Body of pancreas (tissue), 4 donors: Measurements from ENCODE around the gene ABCB7. TPM values are rescaled to one million over a fixed set of nuclear protein-coding genes. Genes with fewer than 3 reads are reported as not detected.

Source experiments
- ATAC-seq: fragments of 150-250 bp; one replicate; pipeline ENCODE4 v1.9.1; 2016
- DNase-seq, 4 donors: peaks; one replicate each; pipeline ENCODE4 v3.0.0-alpha.2; 2019
- H3K27ac ChIP-seq, 4 donors: fragments of 200-600 bp; sonication (generic); 1 replicate in 3 of 4; 2 replicates in 1 of 4; pipeline versions ENCODE4 v1.5.1 to v1.6.1; 2016 to 2019; ENCODE audit warnings: mild to moderate bottlenecking in 1 of 4, mixed read lengths in 1 of 4, moderate library complexity in 1 of 4
- H3K27me3 ChIP-seq, 2 donors: fragments of 200-600 bp; sonication (generic); one replicate each; pipeline ENCODE4 v1.6.0; 2016; ENCODE audit warnings: mild to moderate bottlenecking in 1 of 2
- H3K36me3 ChIP-seq, 2 donors: fragments of 200-600 bp; sonication (generic); replicated peaks in 1 of 2; 2 replicates each; pipeline ENCODE4 v1.5.1; 2016; ENCODE audit warnings: low read depth in 2 of 2; ENCODE audit not compliant: insufficient read depth in 1 of 2
- H3K4me1 ChIP-seq: fragments of 200-600 bp; sonication (generic); one replicate; pipeline ENCODE4 v1.6.0; 2016
- H3K4me3 ChIP-seq, 2 donors: fragments of 200-600 bp; sonication (generic); 1 replicate in 1 of 2; 2 replicates in 1 of 2; pipeline ENCODE4 v1.5.1; 2016 to 2019
- H3K9me3 ChIP-seq, 3 donors: fragments of 200-600 bp; sonication (generic); 1 replicate in 2 of 3; 2 replicates in 1 of 3; pipeline ENCODE4 v1.5.1; 2016
- CTCF ChIP-seq, 7 experiments: fragments of 450-650 bp in 4 of 7; fragments of 200-600 bp in 3 of 7; sonication (generic) in 3 of 7; IDR thresholded peaks; one replicate each; pipeline ENCODE4 v1.5.1; 2016 to 2019; ENCODE audit warnings: antibody characterized with exemption in 7 of 7
- POLR2A ChIP-seq, 3 donors: fragments of 450-650 bp; IDR thresholded peaks; one replicate each; pipeline ENCODE4 v1.6.1; 2016; ENCODE audit warnings: antibody characterized with exemption in 3 of 3, mild to moderate bottlenecking in 2 of 3
- WGBS, 2 donors: methylation state at CpG; one replicate each; pipeline ENCODE4 v1.1.5; 2017; 5-methylcytosine and 5-hydroxymethylcytosine counted together
- intact Hi-C: fragments of 100-400 bp; cut with DNase I; formaldehyde crosslinking; loops from one replicate; pipeline ENCODE4 v1.15.1; 2023
- total RNA-seq, 2 donors: library from RNA; depleted of rRNA; stranded (reverse); fragments of >200 nt; gene quantifications; one replicate each; pipeline ENCODE4 v1.1.0, GENCODE V29; 2016

Gene ABCB7
- total RNA-seq, 2 donors from 2014 or later, result 14.5 to 38.6 TPM

- ATAC-seq (no peak), DNase-seq (no peak)
- no peaks in the 10 kb centered on the region for H3K36me3 ChIP-seq
- no peaks in the 10 kb centered on the region for H3K27me3 ChIP-seq
- no peaks in the 10 kb centered on the region for H3K4me1 ChIP-seq
- H3K27ac ChIP-seq, result no peak overlapping the region
- intact Hi-C loops, result no loop called here
- H3K9me3 ChIP-seq, result no peaks in the 10 kb centered on the region
- WGBS, 2 donors, result 97% methylated on average over 7 to 9 of the region's 10 CpGs
- H3K4me3 ChIP-seq, result no peak overlapping the region
- no peak for TF ChIP-seq CTCF (IDR thresholded peaks at IDR 0.05)
- no peak for TF ChIP-seq POLR2A (IDR thresholded peaks at IDR 0.05)
Measured at GRCh38 chrX:75106772-75107171, 49.3 kb downstream of the ABCB7 start.

- intact Hi-C loops, result no loop called here
- H3K27me3 ChIP-seq, result no peaks in the 10 kb centered on the region
- no peak overlapping the region for H3K27ac ChIP-seq
- 60 to 95% methylated on average over 1 of the region's 1 CpG for WGBS, 2 donors
- no peaks in the 10 kb centered on the region for H3K36me3 ChIP-seq
- no peaks in the 10 kb centered on the region for H3K9me3 ChIP-seq
- DNase-seq (no peak), ATAC-seq (no peak)
- no peaks in the 10 kb centered on the region for H3K4me1 ChIP-seq
- no peak overlapping the region for H3K4me3 ChIP-seq
- no peak for TF ChIP-seq POLR2A (IDR thresholded peaks at IDR 0.05)
- no peak for TF ChIP-seq CTCF (IDR thresholded peaks at IDR 0.05)
Measured at GRCh38 chrX:75096331-75096730, 59.8 kb downstream of the ABCB7 start.

GRCh38 chrX:75086731-75087195 lies 69.3 kb downstream of the ABCB7 start:
- DNase-seq (no peak), ATAC-seq (no peak)
- Histone ChIP-seq H3K36me3 (no peaks in the 10 kb centered on the region), H3K4me1 (peaks cover 7% of the 10 kb centered on the region), H3K9me3 (no peaks in the 10 kb centered on the region), H3K27ac (no peak overlapping the region), H3K27me3 (no peaks in the 10 kb centered on the region), H3K4me3 (no peak overlapping the region)
- no peak for TF ChIP-seq POLR2A (IDR thresholded peaks at IDR 0.05)
- TF ChIP-seq CTCF (IDR thresholded peaks at IDR 0.05), result no peak
- intact Hi-C loops, result no loop called here
- 58 to 63% methylated on average over 2 of the region's 2 CpGs for WGBS, 2 donors

- Histone ChIP-seq H3K4me3 (no peak overlapping the region), H3K27me3 (no peaks in the 10 kb centered on the region), H3K27ac (no peak overlapping the region), H3K4me1 (peaks cover 7% of the 10 kb centered on the region), H3K9me3 (no peaks in the 10 kb centered on the region), H3K36me3 (no peaks in the 10 kb centered on the region)
- intact Hi-C loops, result no loop called here
- DNase-seq (no peak), ATAC-seq (no peak)
- TF ChIP-seq CTCF (IDR thresholded peaks at IDR 0.05), result no peak
- no peak for TF ChIP-seq POLR2A (IDR thresholded peaks at IDR 0.05)
Measured at GRCh38 chrX:75084757-75085156, 71.3 kb downstream of the ABCB7 start.

GRCh38 chrX:75076429-75076828 lies 79.7 kb downstream of the ABCB7 start:
- H3K27me3 ChIP-seq, result no peaks in the 10 kb centered on the region

More at GRCh38 chrX:75076429-75076828, 79.7 kb downstream of the ABCB7 start:
- Histone ChIP-seq H3K27ac (no peak overlapping the region), H3K36me3 (no peaks in the 10 kb centered on the region), H3K9me3 (no peaks in the 10 kb centered on the region), H3K4me1 (no peaks in the 10 kb centered on the region), H3K4me3 (no peak overlapping the region)
- ATAC-seq (no peak), DNase-seq (no peak)
- intact Hi-C loops, result no loop called here
- WGBS, 2 donors, result 92 to 100% methylated on average over 1 of the region's 1 CpG
- TF ChIP-seq CTCF (IDR thresholded peaks at IDR 0.05) (no peak), POLR2A (IDR thresholded peaks at IDR 0.05) (no peak)
